Endothelial cell of umbilical vein (primary cell): ENCODE data around the gene PDLIM1. TPM values are rescaled to one million over a fixed set of nuclear protein-coding genes. Genes with fewer than 3 reads are reported as not detected.

ENCODE experiments used
- BruUV-seq: library from RNA; stranded (reverse); fragments of 400-500 nt; replicated peaks from 2 replicates; lab custom pipeline; 2021; lab: Mats Ljungman, UMichigan
- CTCF ChIA-PET: fragments of 300-600, 350-600 bp; sonication (Branson Sonifier 250); formaldehyde crosslinking; loops from one replicate; lab custom pipeline; 2021; ENCODE audit warnings: antibody characterized with exemption, inconsistent platforms; lab: Charles Lee
- POLR2A ChIA-PET: fragments of 300-600, 350-600 bp; sonication (Branson Sonifier 250); formaldehyde crosslinking; loops from one replicate; lab custom pipeline; 2021; ENCODE audit warnings: antibody characterized with exemption, inconsistent platforms; lab: Charles Lee
- DNase-seq: peaks from one replicate; pipeline ENCODE4 v3.0.0-alpha.2; 2011; ENCODE audit warnings: low read depth, low spot score
- FAIRE-seq: peaks from 2 replicates; lab custom pipeline; 2011; peaks lifted over from hg19 to GRCh38; lab: Jason Lieb, UNC
- H2AFZ ChIP-seq: 2 replicates; pipeline ENCODE4 v1.6.0; 2012; ENCODE audit warnings: low read depth, low read length, control low read depth, inconsistent platforms
- H3K27ac ChIP-seq: 2 replicates; pipeline ENCODE4 v1.5.1; 2011; ENCODE audit warnings: low read depth, mild to moderate bottlenecking, control low read depth, low read length, moderate library complexity; ENCODE audit not compliant: insufficient read depth
- H3K27me3 ChIP-seq, 2 experiments: 2 replicates each; pipeline versions ENCODE4 v1.6.0 to v1.6.1; 2011; ENCODE audit warnings: low read length in 2 of 2, mixed read lengths in 1 of 2; ENCODE audit not compliant: control insufficient read depth in 2 of 2, insufficient read depth in 2 of 2
- H3K36me3 ChIP-seq, 2 experiments: 2 replicates in 1 of 2; 3 replicates in 1 of 2; pipeline ENCODE4 v1.5.1; 2011; ENCODE audit warnings: low read length in 2 of 2, mild to moderate bottlenecking in 1 of 2, moderate library complexity in 1 of 2; ENCODE audit not compliant: control insufficient read depth in 2 of 2, insufficient read depth in 2 of 2; ENCODE audit errors: extremely low read depth in 1 of 2
- H3K4me1 ChIP-seq: 3 replicates; pipeline ENCODE4 v1.5.1; 2011; ENCODE audit warnings: mild to moderate bottlenecking, low read length; ENCODE audit not compliant: control insufficient read depth, insufficient read depth; ENCODE audit errors: extremely low read depth
- H3K4me2 ChIP-seq: 2 replicates; pipeline ENCODE4 v1.6.1; 2011; ENCODE audit warnings: low read length, control low read depth, mixed read lengths; ENCODE audit not compliant: insufficient read depth
- H3K4me3 ChIP-seq, 3 experiments: fragments of 200-600 bp in 1 of 3; sonication (generic), shearing (Covaris generic) in 1 of 3; replicated peaks in 1 of 3; 2 replicates each; pipeline ENCODE4 v1.5.1; 2011 to 2016; ENCODE audit warnings: control low read depth in 3 of 3, low read length in 3 of 3, mild to moderate bottlenecking in 2 of 3, inconsistent platforms in 1 of 3, low read depth in 1 of 3, moderate library complexity in 1 of 3; ENCODE audit not compliant: insufficient read depth in 1 of 3
- H3K79me2 ChIP-seq: 2 replicates; pipeline ENCODE4 v1.6.0; 2012; ENCODE audit warnings: low read length, inconsistent platforms; ENCODE audit not compliant: control insufficient read depth, insufficient read depth
- H3K9ac ChIP-seq: replicated peaks from 2 replicates; pipeline ENCODE3; 2011; ENCODE audit warnings: low read length, control low read depth; ENCODE audit not compliant: insufficient read depth; ENCODE audit errors: extremely low read depth
- H3K9me1 ChIP-seq: replicated peaks from 3 replicates; pipeline ENCODE4 v1.6.0; 2011; ENCODE audit warnings: mild to moderate bottlenecking, low read length; ENCODE audit not compliant: control insufficient read depth, insufficient read depth; ENCODE audit errors: extremely low read depth
- H3K9me3 ChIP-seq: replicated peaks from 2 replicates; pipeline ENCODE4 v1.5.1; 2012; ENCODE audit warnings: low read length, inconsistent platforms; ENCODE audit not compliant: control insufficient read depth, insufficient read depth
- H4K20me1 ChIP-seq: replicated peaks from 2 replicates; pipeline ENCODE3; 2011; ENCODE audit warnings: mild to moderate bottlenecking, low read length; ENCODE audit not compliant: control insufficient read depth, insufficient read depth; ENCODE audit errors: extremely low read depth
- CTCF ChIP-seq, 2 donors: IDR thresholded peaks; 1 replicate in 1 of 2; 2 replicates in 1 of 2; pipeline ENCODE4 v1.5.1; 2011; ENCODE audit warnings: low read length in 2 of 2, mild to moderate bottlenecking in 2 of 2, moderate library complexity in 2 of 2, control low read depth in 1 of 2, inconsistent platforms in 1 of 2, low read depth in 1 of 2; ENCODE audit not compliant: insufficient read depth in 1 of 2; ENCODE audit errors: extremely low read depth in 1 of 2
- EZH2 ChIP-seq: IDR thresholded peaks from 2 replicates; pipeline ENCODE4 v1.6.1; 2012; ENCODE audit warnings: borderline replicate concordance, low read depth, mild to moderate bottlenecking, moderate library complexity, low read length, inconsistent platforms; ENCODE audit not compliant: severe bottlenecking
- FOS ChIP-seq: IDR thresholded peaks from 2 replicates; pipeline ENCODE4 v1.6.1; 2011; ENCODE audit warnings: mild to moderate bottlenecking, low read length, moderate library complexity, borderline replicate concordance; ENCODE audit not compliant: insufficient read depth
- GATA2 ChIP-seq: IDR thresholded peaks from 2 replicates; pipeline ENCODE4 v1.7.0; 2011; ENCODE audit warnings: low read depth, mild to moderate bottlenecking, moderate library complexity, mixed read lengths, low read length; ENCODE audit not compliant: insufficient read length, insufficient read depth
- JUN ChIP-seq: IDR thresholded peaks from 2 replicates; pipeline ENCODE4 v1.6.1; 2011; ENCODE audit warnings: borderline replicate concordance, low read depth; ENCODE audit not compliant: insufficient read length, insufficient read depth
- MAX ChIP-seq: IDR thresholded peaks from 2 replicates; pipeline ENCODE4 v1.6.1; 2011; ENCODE audit not compliant: insufficient read depth, insufficient read length
- MYC ChIP-seq: IDR thresholded peaks from one replicate; pipeline ENCODE4 v1.6.1; 2011; ENCODE audit warnings: mild to moderate bottlenecking, low read depth, low read length
- POLR2A ChIP-seq: IDR thresholded peaks from 2 replicates; pipeline ENCODE4 v1.6.1; 2012; ENCODE audit warnings: low read depth, mild to moderate bottlenecking, control low read depth, low read length
- POLR2AphosphoS5 ChIP-seq: IDR thresholded peaks from 2 replicates; pipeline ENCODE4 v1.6.1; 2012; ENCODE audit warnings: low read depth, mild to moderate bottlenecking, control low read depth, low read length, moderate library complexity; ENCODE audit not compliant: insufficient read depth
- dilution Hi-C: fragments of 300-500 bp; cut with MboI; formaldehyde crosslinking; loops from one replicate; pipeline ENCODE4 v1.15.0; 2019; ENCODE audit warnings: low sequenced_read_pairs; ENCODE audit not compliant: extremely low pct_ligation_motif_present
- intact Hi-C: fragments of 100-400 bp; cut with micrococcal nuclease; formaldehyde crosslinking; loops from one replicate; pipeline ENCODE4 v1.10.0; 2022
- polyA plus RNA-seq, 4 experiments: library from polyadenylated mRNA; depleted of rRNA in 3 of 4; stranded (reverse) in 3 of 4; unstranded in 1 of 4; fragments of >200 nt; gene quantifications; 2 replicates each; pipeline versions ENCODE4 v1.2.1 to v1.2.3, GENCODE V29; 2011 to 2012; ENCODE audit warnings: missing spikeins in 1 of 4
- total RNA-seq: library from RNA; stranded (reverse); gene quantifications from 2 replicates; pipeline ENCODE4 v1.2.3, GENCODE V29; 2021

PDLIM1 gene
- total and polyA plus RNA-seq, 2 donors (not counting 3 experiments of a cell fraction or from before 2014, with no cell fraction given): 91.1 to 122 TPM

GRCh38 chr10:95339863-95340262, 49.1 kb upstream of the PDLIM1 start:
- intact Hi-C loops (no loop called here), dilution Hi-C loops (no loop called here)
- FAIRE-seq: no peak
- DNase-seq: no peak
- Histone ChIP-seq H3K9ac (no peak overlapping the region), H3K4me1 (peaks cover 14% of the 10 kb centered on the region), H3K9me1 (no peaks in the 10 kb centered on the region), H3K4me2 (no peak overlapping the region), H2AFZ (no peak overlapping the region), H4K20me1 (no peaks in the 10 kb centered on the region), H3K27me3 (no peaks in the 10 kb centered on the region), H3K36me3 (no peaks in the 10 kb centered on the region), H3K9me3 (no peaks in the 10 kb centered on the region), H3K79me2 (no peaks in the 10 kb centered on the region), H3K4me3 (no peak overlapping the region), H3K27ac (no peak overlapping the region)
- no peak for TF ChIP-seq POLR2A
- CTCF ChIA-PET: interaction anchor here (1.6 kb wide), 1 partner anchor 14 kb away, joined by 4 read pairs; no protein-coding TSS in a partner anchor
- POLR2A ChIA-PET: no interaction called here
- no TSS peak for BruUV-seq

GRCh38 chr10:95337423-95338160, 46.8 kb upstream of the PDLIM1 start:
- Histone ChIP-seq H3K9me3 (no peaks in the 10 kb centered on the region), H3K4me1 (peaks cover 27% of the 10 kb centered on the region), H2AFZ (no peak overlapping the region), H3K4me3 (no peak overlapping the region), H3K27me3 (no peaks in the 10 kb centered on the region), H3K4me2 (no peak overlapping the region), H4K20me1 (no peaks in the 10 kb centered on the region), H3K27ac (no peak overlapping the region), H3K9ac (no peak overlapping the region), H3K9me1 (no peaks in the 10 kb centered on the region), H3K79me2 (no peaks in the 10 kb centered on the region), H3K36me3 (no peaks in the 10 kb centered on the region)
- dilution Hi-C loops: no loop called here
- no peak for DNase-seq
- intact Hi-C loops: no loop called here
- ChIA-PET POLR2A (no interaction called here), CTCF (interaction anchor here (3.0 kb wide), 1 partner anchor 26 kb away, joined by 14 read pairs; no protein-coding TSS in a partner anchor)
- no TSS peak for BruUV-seq
- TF ChIP-seq POLR2A (no peak), EZH2 (no peak), MYC (no peak), POLR2AphosphoS5 (no peak), GATA2 (no peak), CTCF (IDR thresholded peaks at IDR 0.05; ENCODE audit: extremely low read depth in 1 of 2, insufficient read depth in 1 of 2, low read depth in 1 of 2, low read length in 2 of 2) (no peak), JUN (no peak), FOS (no peak), MAX (no peak)
- no peak for FAIRE-seq
